Measurements from ENCODE around the gene PKM. TPM values are rescaled to one million over a fixed set of nuclear protein-coding genes. Genes with fewer than 3 reads are reported as not detected.

PKM gene
- total and polyA plus RNA-seq, 3 donors from 2014 or later: 521 to 602 (median 530) TPM

- H3K4me1 ChIP-seq: peaks cover 19% of the 10 kb centered on the region
- intact Hi-C loops (cut with DNase I; ENCODE audit: low total_unique reads): loop anchor here (10.0 kb wide), 1 partner anchor 65 kb away; no protein-coding TSS in a partner anchor
- TF ChIP-seq POLR2A (IDR thresholded peaks at IDR 0.05): no peak
- TF ChIP-seq CTCF (IDR thresholded peaks at IDR 0.05): no peak
- H3K27me3 ChIP-seq: no peaks in the 10 kb centered on the region
- no peaks in the 10 kb centered on the region for H3K9me3 ChIP-seq
- no peaks in the 10 kb centered on the region for H3K36me3 ChIP-seq (ENCODE audit: low read depth, missing control alignments)
- 89 to 94% methylated on average over 4 of the region's 4 CpGs for WGBS, 2 donors
- H3K4me3 ChIP-seq: no peak overlapping the region
- H3K27ac ChIP-seq: no peak overlapping the region
- no peak for DNase-seq
These were observed 38.7 kb upstream of the PKM start for GRCh38 chr15:72269739-72270138.

GRCh38 chr15:72265031-72265430, 34.0 kb upstream of the PKM start:
- Histone ChIP-seq H3K27ac (no peak overlapping the region), H3K36me3 (ENCODE audit: low read depth, missing control alignments) (no peaks in the 10 kb centered on the region), H3K4me3 (no peak overlapping the region), H3K27me3 (no peaks in the 10 kb centered on the region), H3K4me1 (no peaks in the 10 kb centered on the region), H3K9me3 (no peaks in the 10 kb centered on the region)
- TF ChIP-seq POLR2A (IDR thresholded peaks at IDR 0.05) (no peak), CTCF (IDR thresholded peaks at IDR 0.05) (no peak)
- no peak for DNase-seq
- 95 to 96% methylated on average over 5 of the region's 5 CpGs for WGBS, 2 donors
- intact Hi-C loops (cut with DNase I; ENCODE audit: low total_unique reads): no loop called here

GRCh38 chr15:72252663-72253299, 21.8 kb upstream of the PKM start:
- no peak for DNase-seq

GRCh38 chr15:72249142-72249810, 18.3 kb upstream of the PKM start:
- Histone ChIP-seq H3K36me3 (ENCODE audit: low read depth, missing control alignments) (no peaks in the 10 kb centered on the region), H3K4me1 (peaks cover 10% of the 10 kb centered on the region), H3K9me3 (no peaks in the 10 kb centered on the region), H3K27me3 (no peaks in the 10 kb centered on the region), H3K27ac (no peak overlapping the region), H3K4me3 (no peak overlapping the region)
- TF ChIP-seq CTCF (IDR thresholded peaks at IDR 0.05) (no peak), POLR2A (IDR thresholded peaks at IDR 0.05) (no peak)
- 91 to 97% methylated on average over 3 of the region's 3 CpGs for WGBS, 2 donors
- no peak for DNase-seq
- intact Hi-C loops (cut with DNase I; ENCODE audit: low total_unique reads): no loop called here

More at GRCh38 chr15:72252663-72253299, 21.8 kb upstream of the PKM start:
- intact Hi-C loops (cut with DNase I; ENCODE audit: low total_unique reads): no loop called here
- no peak overlapping the region for H3K4me3 ChIP-seq
- no peak overlapping the region for H3K27ac ChIP-seq
- 94 to 95% methylated on average over 10 of the region's 10 CpGs for WGBS, 2 donors
- H3K36me3 ChIP-seq (ENCODE audit: low read depth, missing control alignments): no peaks in the 10 kb centered on the region
- no peaks in the 10 kb centered on the region for H3K9me3 ChIP-seq
- H3K27me3 ChIP-seq: no peaks in the 10 kb centered on the region
- TF ChIP-seq POLR2A (IDR thresholded peaks at IDR 0.05) (no peak), CTCF (IDR thresholded peaks at IDR 0.05) (no peak)
- peaks cover 10% of the 10 kb centered on the region for H3K4me1 ChIP-seq
